NT2/D1 (cell line): ENCODE measurements around the gene PHAX.

Source experiments
- DNase-seq: peaks from one replicate; pipeline ENCODE4 v3.0.0-alpha.2; 2011; ENCODE audit warnings: low read depth, low spot score
- H3K27me3 ChIP-seq: 2 replicates; pipeline ENCODE4 v1.6.0; 2011; ENCODE audit warnings: mild to moderate bottlenecking; ENCODE audit not compliant: insufficient read length, insufficient read depth
- H3K36me3 ChIP-seq: 2 replicates; pipeline ENCODE4 v1.6.1; 2011; ENCODE audit warnings: mild to moderate bottlenecking, low read length, mixed read lengths; ENCODE audit not compliant: insufficient read depth, insufficient read length
- H3K4me1 ChIP-seq: 2 replicates; pipeline ENCODE4 v1.5.1; 2011; ENCODE audit not compliant: insufficient read depth, insufficient read length
- H3K4me3 ChIP-seq: 2 replicates; pipeline ENCODE4 v1.5.1; 2011; ENCODE audit warnings: low read depth; ENCODE audit not compliant: insufficient read length
- H3K9ac ChIP-seq: 2 replicates; pipeline ENCODE4 v1.6.0; 2011; ENCODE audit warnings: low read depth; ENCODE audit not compliant: insufficient read length
- H3K9me3 ChIP-seq: 2 replicates; pipeline ENCODE4 v1.5.1; 2011; ENCODE audit warnings: mild to moderate bottlenecking, low read length; ENCODE audit not compliant: insufficient read depth
- SUZ12 ChIP-seq: IDR thresholded peaks from 2 replicates; pipeline ENCODE4 v1.6.1; 2011; ENCODE audit not compliant: insufficient read length, insufficient read depth; ENCODE audit errors: extremely low read depth
- YY1 ChIP-seq: IDR thresholded peaks from 2 replicates; pipeline ENCODE4 v1.6.1; 2011; ENCODE audit not compliant: insufficient read length, insufficient read depth
- ZNF274 ChIP-seq: IDR thresholded peaks from 2 replicates; pipeline ENCODE4 v1.6.1; 2011; ENCODE audit warnings: mild to moderate bottlenecking, low read depth, low read length

PHAX gene

GRCh38 chr5:126631920-126632319 is 31.2 kb downstream of the PHAX start:
- no peak overlapping the region for H3K9ac ChIP-seq
- peaks cover 2% of the 10 kb centered on the region for H3K36me3 ChIP-seq
- TF ChIP-seq SUZ12: no peak
- no peaks in the 10 kb centered on the region for H3K4me1 ChIP-seq
- no peaks in the 10 kb centered on the region for H3K9me3 ChIP-seq
- DNase-seq: no peak
- no peaks in the 10 kb centered on the region for H3K27me3 ChIP-seq
- H3K4me3 ChIP-seq: no peak overlapping the region

GRCh38 chr5:126633552-126633951 is 32.8 kb downstream of the PHAX start:
- TF ChIP-seq YY1 (no peak), ZNF274 (no peak), SUZ12 (no peak)
- Histone ChIP-seq H3K9me3 (no peaks in the 10 kb centered on the region), H3K27me3 (no peaks in the 10 kb centered on the region), H3K9ac (no peak overlapping the region), H3K4me1 (no peaks in the 10 kb centered on the region), H3K4me3 (no peak overlapping the region), H3K36me3 (no peaks in the 10 kb centered on the region)
- no peak for DNase-seq

- Histone ChIP-seq H3K36me3 (no peaks in the 10 kb centered on the region), H3K9me3 (no peaks in the 10 kb centered on the region), H3K9ac (no peak overlapping the region), H3K4me3 (no peak overlapping the region), H3K27me3 (no peaks in the 10 kb centered on the region), H3K4me1 (no peaks in the 10 kb centered on the region)
- DNase-seq: no peak
- TF ChIP-seq ZNF274: no peak
- no peak for TF ChIP-seq SUZ12
- no peak for TF ChIP-seq YY1
These were observed 34.8 kb downstream of the PHAX start for GRCh38 chr5:126635585-126635984.

GRCh38 chr5:126636956-126637355 is 36.2 kb downstream of the PHAX start:
- Histone ChIP-seq H3K4me1 (no peaks in the 10 kb centered on the region), H3K27me3 (no peaks in the 10 kb centered on the region), H3K9me3 (no peaks in the 10 kb centered on the region), H3K4me3 (no peak overlapping the region), H3K9ac (no peak overlapping the region), H3K36me3 (no peaks in the 10 kb centered on the region)
- DNase-seq: no peak
- TF ChIP-seq ZNF274 (no peak), YY1 (no peak), SUZ12 (no peak)

GRCh38 chr5:126640866-126641265 is 40.1 kb downstream of the PHAX start:
- DNase-seq: no peak

GRCh38 chr5:126641387-126641786 is 40.6 kb downstream of the PHAX start:
- no peaks in the 10 kb centered on the region for H3K27me3 ChIP-seq
- no peak for DNase-seq
- no peaks in the 10 kb centered on the region for H3K36me3 ChIP-seq
- peaks cover 13% of the 10 kb centered on the region for H3K9me3 ChIP-seq
- TF ChIP-seq SUZ12 (no peak), YY1 (no peak), ZNF274 (no peak)
- no peak overlapping the region for H3K9ac ChIP-seq
- no peaks in the 10 kb centered on the region for H3K4me1 ChIP-seq
- H3K4me3 ChIP-seq: no peak overlapping the region

More at GRCh38 chr5:126640866-126641265, 40.1 kb downstream of the PHAX start:
- Histone ChIP-seq H3K36me3 (no peaks in the 10 kb centered on the region), H3K9me3 (peaks cover 12% of the 10 kb centered on the region), H3K27me3 (no peaks in the 10 kb centered on the region), H3K4me3 (no peak overlapping the region), H3K9ac (no peak overlapping the region), H3K4me1 (no peaks in the 10 kb centered on the region)
- TF ChIP-seq ZNF274 (no peak), YY1 (no peak), SUZ12 (no peak)

GRCh38 chr5:126645132-126645531 is 44.4 kb downstream of the PHAX start:
- Histone ChIP-seq H3K36me3 (no peaks in the 10 kb centered on the region), H3K4me3 (no peak overlapping the region), H3K27me3 (no peaks in the 10 kb centered on the region), H3K9ac (no peak overlapping the region), H3K4me1 (no peaks in the 10 kb centered on the region), H3K9me3 (peaks cover 13% of the 10 kb centered on the region)
- DNase-seq: no peak
- TF ChIP-seq ZNF274 (no peak), YY1 (no peak), SUZ12 (no peak)

- Histone ChIP-seq H3K4me3 (no peak overlapping the region), H3K9ac (no peak overlapping the region), H3K36me3 (no peaks in the 10 kb centered on the region), H3K4me1 (no peaks in the 10 kb centered on the region), H3K9me3 (peaks cover 13% of the 10 kb centered on the region), H3K27me3 (no peaks in the 10 kb centered on the region)
- DNase-seq: no peak
- no peak for TF ChIP-seq ZNF274
- no peak for TF ChIP-seq SUZ12
- no peak for TF ChIP-seq YY1
These were observed 46.3 kb downstream of the PHAX start for GRCh38 chr5:126647071-126647470.
